ENCODE data around the gene TIPRL. TPM values are rescaled to one million over a fixed set of nuclear protein-coding genes. Genes with fewer than 3 reads are reported as not detected.

TIPRL gene
- total and polyA plus RNA-seq, 2 of the 8 experiments (the other 6 are each of a cell fraction or from before 2014, with no cell fraction given), result 8.1 to 27.4 TPM

DNA sequence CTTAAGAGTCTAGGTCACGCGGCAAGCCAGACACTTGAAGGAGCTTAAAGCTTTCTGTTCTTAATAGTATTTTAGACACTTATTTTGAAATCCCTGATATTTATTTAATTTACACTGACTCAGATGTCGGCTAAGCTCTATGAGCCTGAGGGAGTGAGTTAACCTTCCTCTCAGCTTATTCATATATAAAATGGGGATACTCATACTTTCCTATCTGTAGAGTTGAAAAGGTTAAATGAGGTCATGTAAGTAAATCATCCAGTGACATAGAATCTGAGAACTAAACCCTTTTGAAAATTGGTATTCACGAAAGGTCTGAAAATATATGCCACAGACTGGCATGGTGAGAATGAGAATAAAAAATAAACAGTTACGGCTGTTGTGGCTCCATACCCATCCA lies 40.6 kb upstream of the TIPRL start:
- no peak overlapping the region for H2BK5ac ChIP-seq (ENCODE audit: low read depth, low read length)
- DNase-seq (ENCODE audit: low read depth in 1 of 2, low spot score in 2 of 2), result no peak
- no peak overlapping the region for H2AK5ac ChIP-seq (ENCODE audit: low read depth, low read length)
- H3K18ac ChIP-seq (ENCODE audit: extremely low read depth, low read length), result no peak overlapping the region
- H3K23ac ChIP-seq (ENCODE audit: insufficient read length), result no peak overlapping the region
- H3K23me2 ChIP-seq (ENCODE audit: low read depth, low read length), result peaks cover 15% of the 10 kb centered on the region
- H3K9me3 ChIP-seq (ENCODE audit: insufficient read depth in 2 of 2, low read depth in 1 of 2, low read length in 1 of 2), result no peaks in the 10 kb centered on the region
- ChIA-PET CTCF (ENCODE audit: partially characterized antibody) (interaction anchor here (1.1 to 1.5 kb wide), 3 partner anchors 9 to 51 kb away, joined by 3 to 7 read pairs (median 4); no protein-coding TSS in a partner anchor), POLR2A (ENCODE audit: partially characterized antibody) (no interaction called here)
- WGBS, 2 experiments (ENCODE audit: extremely low coverage in 1 of 2, insufficient coverage in 1 of 2, insufficient read length in 1 of 2, insufficient replicate concordance in 2 of 2, low coverage in 1 of 2, low lambda C conversion rate in 2 of 2, missing lambda C conversion rate in 1 of 2), result 91% methylated on average over 5 of the region's 5 CpGs; no CpG with 5 or more reads in 1 of the 2 experiments
- no peak overlapping the region for H2BK15ac ChIP-seq (ENCODE audit: low read length)
- peaks cover 0 to 4% of the 10 kb centered on the region in 2 experiments; a peak in 1 of 4 replicates for H3K79me2 ChIP-seq (ENCODE audit: control insufficient read depth in 1 of 2, insufficient read depth in 2 of 2, low read length in 2 of 2)
- H3K4me1 ChIP-seq (replicated peaks in 1 of 4; ENCODE audit: control insufficient read depth in 3 of 4, insufficient read depth in 4 of 4, low read length in 3 of 4), result peaks cover 3 to 10% (median 6%) of the 10 kb centered on the region in 4 experiments; a peak in 5 of 7 replicates
- no peak overlapping the region for H2BK20ac ChIP-seq (ENCODE audit: low read length)
- H2BK12ac ChIP-seq (ENCODE audit: low read depth, low read length), result no peak overlapping the region
- H3K79me1 ChIP-seq (ENCODE audit: low read depth, low read length), result no peaks in the 10 kb centered on the region
- peaks cover 0 to 8% of the 10 kb centered on the region in 2 experiments for H4K20me1 ChIP-seq (replicated peaks in 1 of 2; ENCODE audit: control insufficient read depth in 1 of 2, insufficient read depth in 2 of 2, low read length in 2 of 2)
- no peak overlapping the region for H3K14ac ChIP-seq (ENCODE audit: insufficient read length)
- H3K4me3 ChIP-seq (ENCODE audit: extremely low read depth in 1 of 4, insufficient read depth in 2 of 4, low read depth in 3 of 4, low read length in 4 of 4), result peak overlapping the region in 1 of 4 experiments; percentile 73; a peak in 1 of 8 replicates
- no peak overlapping the region for H3K56ac ChIP-seq (replicated peaks; ENCODE audit: insufficient read length, low read depth, low read length)
- H3K27me3 ChIP-seq (replicated peaks in 1 of 4; ENCODE audit: control insufficient read depth in 3 of 4, extremely low read depth in 1 of 4, insufficient read depth in 3 of 4, low read length in 3 of 4), result peaks cover 0 to 14% (median 10%) of the 10 kb centered on the region in 4 experiments; a peak in 5 of 7 replicates
- no peaks in the 10 kb centered on the region for H3K36me3 ChIP-seq (ENCODE audit: control insufficient read depth in 2 of 4, insufficient read depth in 4 of 4, low read length in 3 of 4)
- H4K5ac ChIP-seq (ENCODE audit: insufficient read length, low read depth, low read length), result no peak overlapping the region
- H3K4ac ChIP-seq (replicated peaks; ENCODE audit: insufficient read length, low read depth, low read length), result no peak overlapping the region
- no peak overlapping the region for H4K91ac ChIP-seq (replicated peaks; ENCODE audit: insufficient read length, low read length)
- H3K4me2 ChIP-seq (ENCODE audit: insufficient read depth in 1 of 2, low read depth in 2 of 2, low read length in 2 of 2), result peak overlapping the region in 1 of 2 experiments; percentile 74; a peak in 1 of 4 replicates
- FAIRE-seq, result no peak
- no peak overlapping the region for H3K27ac ChIP-seq (ENCODE audit: low read depth, low read length)
- no peak overlapping the region for H2AFZ ChIP-seq (ENCODE audit: low read length)
- H3K9ac ChIP-seq (replicated peaks in 1 of 4; ENCODE audit: extremely low read depth in 1 of 4, low read depth in 3 of 4, low read length in 3 of 4), result no peak overlapping the region
- H2BK120ac ChIP-seq (replicated peaks; ENCODE audit: low read depth, low read length), result no peak overlapping the region
- H4K8ac ChIP-seq (ENCODE audit: extremely low read depth, insufficient read depth, low read length), result no peak overlapping the region
- TF ChIP-seq RAD21 (IDR thresholded peaks at IDR 0.05 in 1 of 2, conservative IDR thresholded peaks at IDR 0.05 in 1 of 2; ENCODE audit: low read depth in 2 of 2, low read length in 2 of 2) (no peak), CTCF (IDR thresholded peaks at IDR 0.05; ENCODE audit: control extremely low read depth in 1 of 3, insufficient read depth in 1 of 3, low read depth in 1 of 3, low read length in 3 of 3) (no peak), RNF2 (IDR thresholded peaks at IDR 0.05; ENCODE audit: borderline replicate concordance, low read depth, low read length, missing control alignments, poor library complexity, severe bottlenecking) (no peak), ATF2 (IDR thresholded peaks at IDR 0.05; ENCODE audit: low read length) (no peak), E2F6 (IDR thresholded peaks at IDR 0.05) (no peak), CBX8 (IDR thresholded peaks at IDR 0.05; ENCODE audit: borderline replicate concordance, low read depth, low read length) (no peak)
